ENCODE measurements around the gene EIF5A2.

Gene EIF5A2

GRCh38 chr3:170844377-170844776, 64.1 kb downstream of the EIF5A2 start:
- no peak for DNase-seq

GRCh38 chr3:170840291-170840859, 68.1 kb downstream of the EIF5A2 start:
- no peak for DNase-seq

DNA sequence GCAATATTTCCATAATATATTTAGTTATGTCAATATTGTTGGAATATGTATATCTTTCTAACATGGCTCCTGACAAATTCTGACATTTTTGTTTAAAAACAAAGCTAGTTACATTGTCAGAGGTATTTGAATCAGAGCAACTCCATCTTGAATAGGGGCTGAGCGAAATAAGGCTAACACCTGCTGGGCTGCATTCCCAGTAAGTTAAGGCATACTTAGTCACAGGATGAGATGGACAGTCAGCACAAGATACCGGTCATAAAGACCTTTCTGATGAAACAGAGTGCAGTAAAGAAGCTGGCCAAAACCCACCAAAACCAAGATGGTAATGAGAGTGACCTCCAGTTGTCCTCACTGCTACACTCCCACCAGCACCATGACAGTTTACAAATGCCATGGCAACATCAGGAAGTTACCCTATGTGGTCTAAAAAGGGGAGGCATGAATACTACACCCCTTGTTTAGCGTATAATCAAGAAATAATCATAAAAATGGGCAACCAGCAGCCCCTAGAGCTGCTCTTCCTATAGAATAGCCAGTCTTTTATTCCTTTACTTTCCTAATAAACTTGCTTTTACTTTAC, 68.8 kb downstream of the EIF5A2 start:
- no peak for DNase-seq
